Activated effector memory CD4-positive, alpha-beta T cell treated with anti-CD3 and anti-CD28 coated beads, Interleukin-2, amount 50 U/mL, for 16 hours (primary cell): ENCODE data around the gene BRSK1.

Experiments
- DNase-seq: peaks from one replicate; pipeline ENCODE4 v3.0.0-alpha.2; 2020

The BRSK1 gene

GRCh38 chr19:55254625-55254977 is 29.2 kb upstream of the BRSK1 start:
- DNase-seq, result no peak

- peak; percentile 80 for DNase-seq
These were observed 28.0 kb upstream of the BRSK1 start for GRCh38 chr19:55255618-55256423.

GRCh38 chr19:55256562-55257460 is 27.0 kb upstream of the BRSK1 start:
- no peak for DNase-seq

DNA sequence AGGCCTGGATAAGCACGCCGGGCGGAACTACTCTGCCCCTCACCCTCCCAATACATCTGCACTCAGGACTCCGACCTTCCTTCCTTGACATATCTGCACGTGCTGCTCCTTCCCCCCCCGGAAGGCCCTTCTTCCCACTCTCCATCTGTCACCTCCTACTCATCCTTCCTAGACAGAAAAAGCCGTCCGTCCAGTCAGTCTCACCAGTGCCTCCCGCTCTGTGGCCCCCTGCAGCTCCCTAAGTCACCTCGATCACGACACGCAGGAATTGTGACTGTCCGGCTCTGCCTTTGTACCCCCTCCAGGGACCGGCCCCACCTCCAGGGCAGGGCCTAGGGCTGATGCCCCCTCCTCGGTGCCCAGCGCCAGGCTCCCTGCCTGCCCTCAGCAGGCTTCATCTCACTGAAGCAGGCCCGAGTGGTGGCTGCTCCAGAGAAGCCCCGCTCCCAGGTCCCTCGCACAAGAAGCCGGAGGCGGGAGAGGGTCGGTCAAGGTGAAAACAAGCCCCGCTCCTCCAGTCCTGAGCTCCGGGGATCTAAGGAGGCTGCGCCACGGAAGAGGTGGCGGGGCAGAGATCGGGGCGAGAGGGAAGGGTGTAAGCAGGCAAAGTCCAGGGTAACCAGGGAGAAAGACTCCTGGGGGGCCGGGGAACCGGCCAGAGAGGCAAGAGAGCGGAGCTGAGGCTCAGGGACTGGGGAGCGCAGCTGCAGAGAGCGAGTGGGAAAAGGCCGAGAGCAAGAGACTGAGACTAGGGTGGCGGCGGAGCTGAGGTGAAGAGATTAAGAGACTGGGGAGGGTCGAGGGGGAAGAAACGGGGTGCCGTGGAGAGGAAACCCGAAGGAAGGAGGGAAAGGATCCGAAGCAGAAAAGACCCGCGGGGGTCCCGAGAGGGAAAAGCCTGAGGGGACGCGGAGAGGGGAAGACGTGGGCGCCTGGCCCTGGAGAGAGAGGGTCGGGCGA is 26.1 kb upstream of the BRSK1 start:
- DNase-seq, result peak; percentile 73

- peak; percentile 84 for DNase-seq
These were observed 25.3 kb upstream of the BRSK1 start for GRCh38 chr19:55258476-55258827.

GRCh38 chr19:55258828-55259539 is 24.8 kb upstream of the BRSK1 start, which contains the start of gene PPP6R1:
Gene PPP6R1, minus strand, starts transcription at chr19:55259017. Its CDS starts 11,914 bp downstream, at chr19:55247103.
- peak; percentile 97 for DNase-seq

DNA sequence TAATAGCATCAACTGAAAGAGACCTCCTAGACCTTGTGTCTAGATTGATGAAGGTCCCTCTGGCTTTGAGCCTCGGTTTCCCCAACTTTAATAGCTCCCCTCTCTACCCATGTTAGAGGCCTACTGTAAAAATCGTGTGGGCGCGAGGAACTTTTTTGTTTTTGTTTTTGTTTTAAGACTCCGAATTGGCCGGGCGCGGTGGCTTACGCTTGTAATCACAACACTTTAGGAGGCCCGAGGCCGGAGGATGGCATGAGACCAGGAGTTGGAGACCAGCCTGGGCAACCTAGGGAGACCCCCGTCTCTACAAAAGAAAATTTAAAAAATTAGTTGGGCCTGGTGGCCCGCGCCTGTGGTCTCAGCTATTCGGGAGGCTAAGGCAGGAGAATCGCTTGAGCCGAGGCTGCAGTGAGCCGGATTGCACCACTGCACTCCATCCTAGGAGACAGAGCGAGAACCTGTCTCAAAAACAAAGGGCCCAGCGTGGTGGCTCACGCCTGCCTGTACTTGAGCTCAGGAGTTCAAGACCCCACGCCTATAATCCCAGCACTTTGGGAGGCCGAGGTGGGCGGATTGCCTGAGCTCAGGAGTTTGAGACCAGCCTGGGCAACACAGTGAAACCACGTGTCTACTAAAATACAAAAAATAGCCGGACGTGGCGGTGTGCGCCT is 24.1 kb upstream of the BRSK1 start:
- no peak for DNase-seq

- no peak for DNase-seq
These were observed 22.1 kb upstream of the BRSK1 start for GRCh38 chr19:55261671-55262126.

- DNase-seq, result no peak
These were observed 21.4 kb upstream of the BRSK1 start for GRCh38 chr19:55262359-55262758.

- no peak for DNase-seq
These were observed 19.3 kb upstream of the BRSK1 start for GRCh38 chr19:55264531-55264930.

DNA sequence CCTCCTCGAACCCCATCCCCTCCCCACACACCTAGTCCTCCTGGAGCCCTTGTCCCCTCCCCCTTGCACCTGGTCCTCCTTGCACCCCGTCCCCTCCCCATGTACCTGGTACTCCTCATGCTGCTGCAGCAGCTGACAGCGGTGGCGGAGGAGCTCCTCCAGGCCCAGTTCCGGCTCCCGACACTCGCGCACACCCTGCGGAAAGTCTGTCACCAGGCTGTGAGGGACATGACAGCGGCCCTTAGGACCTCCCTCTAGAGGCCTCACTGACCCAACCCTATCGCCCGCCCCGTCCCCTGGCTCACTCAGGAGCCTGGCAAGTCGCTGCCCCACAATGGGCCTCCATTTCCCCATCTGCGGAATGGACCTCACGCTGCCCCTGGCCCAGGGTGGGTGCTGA is 18.6 kb upstream of the BRSK1 start:
- no peak for DNase-seq

DNA sequence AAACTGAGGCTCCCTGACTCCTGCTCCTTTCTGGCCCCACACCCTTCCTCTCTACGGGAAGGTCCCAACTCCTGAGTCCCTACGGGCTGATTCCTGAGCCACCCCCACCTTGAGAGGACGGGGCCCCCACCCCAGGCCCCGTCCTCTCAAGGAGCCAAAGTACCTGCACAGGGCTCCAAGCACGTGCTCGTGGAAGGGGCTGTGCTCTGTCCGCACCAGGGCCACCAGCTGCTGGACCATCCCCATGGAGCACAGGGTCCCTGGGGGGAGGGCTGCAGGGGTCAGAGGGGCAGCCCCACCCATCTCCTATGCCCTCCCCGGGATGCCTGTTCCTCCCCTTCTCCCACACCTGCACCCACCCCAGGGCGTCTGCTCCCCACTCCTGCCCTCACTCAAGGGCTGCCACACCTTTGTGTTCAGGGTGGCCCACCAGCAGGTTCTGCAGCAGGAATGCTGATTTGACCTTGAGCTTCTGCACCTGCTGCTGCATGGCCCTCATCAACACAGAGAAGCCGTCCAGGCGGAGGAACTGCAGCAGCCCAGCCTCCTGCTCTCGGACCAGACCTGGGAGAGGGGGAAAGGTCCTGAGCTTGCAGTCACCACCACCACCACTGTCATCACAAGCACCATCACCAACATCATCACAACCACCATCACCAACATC is 17.9 kb upstream of the BRSK1 start:
- DNase-seq, result no peak

GRCh38 chr19:55266404-55266803 is 17.4 kb upstream of the BRSK1 start:
- DNase-seq, result no peak

GRCh38 chr19:55266840-55267239 is 17.0 kb upstream of the BRSK1 start:
- DNase-seq, result no peak

GRCh38 chr19:55269299-55269698 is 14.5 kb upstream of the BRSK1 start:
- no peak for DNase-seq

GRCh38 chr19:55270172-55270942 is 13.4 kb upstream of the BRSK1 start:
- no peak for DNase-seq

- no peak for DNase-seq
These were observed 11.7 kb upstream of the BRSK1 start for GRCh38 chr19:55272142-55272541.

- no peak for DNase-seq
These were observed 9.7 kb upstream of the BRSK1 start for GRCh38 chr19:55273978-55274707.
